Measurements from ENCODE around the gene LAMTOR5.
"Not testable (repeated sequence)": the region's sequence is repeated elsewhere in the genome, so short reads cannot be mapped to it uniquely, and the experiment has no call there.

LAMTOR5 gene

DNA sequence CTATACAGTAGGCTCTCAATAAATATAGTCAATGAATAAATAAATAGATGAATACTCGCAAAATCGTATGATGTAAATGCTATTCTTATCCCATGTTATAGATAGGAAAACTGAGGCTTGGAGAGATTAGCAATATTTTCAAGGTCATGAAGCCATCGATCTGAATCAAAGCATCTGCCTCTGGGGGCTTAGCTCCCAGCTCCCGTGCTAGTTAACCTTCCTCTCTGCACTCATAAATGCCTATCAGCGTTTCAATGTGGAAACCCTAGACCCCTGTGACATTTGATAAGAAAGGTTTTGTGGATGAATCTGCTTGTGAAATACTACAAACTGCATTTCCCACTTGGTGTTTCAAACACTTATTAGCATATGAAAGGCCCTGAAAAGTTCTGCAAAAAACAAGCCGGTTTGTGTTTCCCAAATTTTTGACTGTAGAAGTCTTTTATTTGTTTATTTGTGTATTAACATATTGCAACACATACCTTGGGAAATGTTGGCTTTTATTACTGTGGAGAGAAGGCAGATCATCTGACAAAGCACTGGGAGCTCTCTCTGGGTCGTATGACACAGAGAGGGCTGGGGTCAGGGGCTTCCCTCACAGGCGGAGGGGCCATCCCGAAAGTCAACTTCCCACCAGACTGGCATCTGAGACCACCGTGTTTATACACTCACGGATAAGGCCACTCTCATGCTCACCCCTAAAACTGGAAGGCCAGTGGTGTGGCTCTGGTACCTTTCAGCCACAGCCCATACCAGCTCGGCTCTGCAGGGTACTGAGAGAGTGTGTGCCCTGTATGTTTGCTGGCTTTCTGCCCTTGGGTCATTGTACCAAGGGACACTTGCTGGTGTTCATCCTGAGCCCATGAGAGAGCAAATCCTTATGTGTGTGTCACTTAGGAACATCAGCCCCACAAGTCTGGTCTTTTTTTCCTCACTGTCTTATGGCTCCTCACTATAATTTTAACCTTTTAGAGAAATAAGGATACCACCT lies 42.5 kb upstream of the LAMTOR5 start:
- DNase-seq (ENCODE audit: low spot score): no peak
- no peak for TF ChIP-seq CTCF (IDR thresholded peaks at IDR 0.05)
- Histone ChIP-seq H3K27ac (no peak overlapping the region), H3K4me3 (no peak overlapping the region)

DNA sequence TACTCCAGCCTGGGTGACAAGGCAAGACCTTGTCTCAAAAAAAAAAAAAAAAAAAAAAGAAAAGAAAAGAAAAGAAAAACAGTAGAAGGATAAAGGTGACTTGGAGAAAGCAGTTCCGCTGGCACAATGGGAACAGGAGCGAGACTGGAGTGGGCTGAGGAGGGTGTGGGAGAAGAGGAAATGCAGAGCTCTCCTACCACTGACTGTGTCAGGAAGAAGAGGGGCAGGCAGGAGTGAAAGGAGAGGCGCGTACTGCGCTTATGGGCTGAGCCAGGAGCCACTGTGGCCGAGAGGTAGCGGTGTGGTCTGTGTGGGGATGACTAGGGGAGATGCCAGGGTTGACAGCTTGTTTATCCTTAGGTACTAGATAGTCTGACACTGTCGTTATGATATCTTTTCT lies 37.1 kb upstream of the LAMTOR5 start:
- Histone ChIP-seq H3K4me3 (no peak overlapping the region), H3K27ac (no peak overlapping the region)
- DNase-seq (ENCODE audit: low spot score): no peak
- TF ChIP-seq CTCF (IDR thresholded peaks at IDR 0.05): no peak

GRCh38 chr1:110443451-110443850 lies 36.0 kb upstream of the LAMTOR5 start:
- TF ChIP-seq CTCF (IDR thresholded peaks at IDR 0.05): no peak
- Histone ChIP-seq H3K27ac (no peak overlapping the region), H3K4me3 (no peak overlapping the region)
- no peak for DNase-seq (ENCODE audit: low spot score)

GRCh38 chr1:110441888-110442287 lies 34.4 kb upstream of the LAMTOR5 start:
- H3K27ac ChIP-seq: no peak overlapping the region
- H3K4me3 ChIP-seq: no peak overlapping the region
- no peak for TF ChIP-seq CTCF (IDR thresholded peaks at IDR 0.05)
- no peak for DNase-seq (ENCODE audit: low spot score)

DNA sequence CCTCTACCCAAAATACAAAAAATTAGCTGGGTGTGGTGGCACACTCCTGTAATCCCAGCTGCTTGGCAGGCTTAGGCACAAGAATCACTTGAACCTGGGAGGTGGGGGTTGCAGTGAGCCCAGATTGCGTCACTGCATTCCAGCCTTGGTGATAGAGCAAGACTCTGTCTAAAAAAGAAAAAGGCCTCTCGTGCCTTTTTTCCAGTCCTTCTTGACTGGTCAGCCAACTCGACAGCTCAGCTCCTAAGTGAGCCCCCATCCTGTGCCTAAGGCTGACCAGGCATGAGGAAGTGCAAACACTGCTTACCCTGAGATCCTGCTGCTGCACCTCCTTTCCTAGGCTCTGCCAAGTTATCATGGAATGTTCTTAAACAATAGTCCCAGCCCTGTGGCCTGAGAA lies 33.4 kb upstream of the LAMTOR5 start:
- no peak for DNase-seq (ENCODE audit: low spot score)
- peak overlapping the region in 1 of 2 donors; percentile 7 for H3K27ac ChIP-seq
- H3K4me3 ChIP-seq: no peak overlapping the region
- TF ChIP-seq CTCF (IDR thresholded peaks at IDR 0.05): no peak

DNA sequence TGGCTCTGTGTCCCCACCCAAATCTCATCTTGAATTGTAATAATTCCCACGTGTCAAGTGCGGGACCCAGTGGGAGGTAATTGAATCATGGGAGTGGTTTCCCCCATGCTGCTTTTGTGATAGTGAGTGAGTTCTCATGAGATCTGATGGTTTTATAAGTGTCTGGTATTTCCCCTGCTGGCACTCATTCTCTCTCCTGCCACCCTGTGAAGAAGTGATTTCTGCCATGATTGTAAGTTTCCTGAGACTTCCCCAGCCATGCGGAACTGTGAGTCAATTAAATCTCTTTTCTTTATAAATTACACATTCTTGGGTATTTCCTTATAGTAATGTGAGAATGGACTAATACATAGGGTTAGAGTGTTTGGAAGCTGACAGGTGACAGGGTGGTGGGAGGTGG lies 32.4 kb upstream of the LAMTOR5 start:
- H3K27ac ChIP-seq; DNase-seq (ENCODE audit: low spot score): not testable (repeated sequence)

GRCh38 chr1:110438893-110439292 lies 31.4 kb upstream of the LAMTOR5 start:
- no peak for TF ChIP-seq CTCF (IDR thresholded peaks at IDR 0.05)
- DNase-seq (ENCODE audit: low spot score): no peak
- Histone ChIP-seq H3K4me3 (no peak overlapping the region), H3K27ac (no peak overlapping the region)

More for the DNA sequence above, 32.4 kb upstream of the LAMTOR5 start:
- not testable (repeated sequence) for H3K4me3 ChIP-seq

GRCh38 chr1:110437645-110438299 lies 30.3 kb upstream of the LAMTOR5 start:
- H3K27ac ChIP-seq; H3K4me3 ChIP-seq; DNase-seq (ENCODE audit: low spot score): not testable (repeated sequence)

All from coronary artery (tissue), 2 donors.